GM21529 (cell line): ENCODE results near the gene SNX30.

Experiments used
- ATAC-seq: cut with Tn5 transposase; IDR thresholded peaks from one replicate; pipeline ENCODE4 v1.9.1; 2021; ENCODE audit not compliant: unreplicated experiment

The SNX30 gene

DNA sequence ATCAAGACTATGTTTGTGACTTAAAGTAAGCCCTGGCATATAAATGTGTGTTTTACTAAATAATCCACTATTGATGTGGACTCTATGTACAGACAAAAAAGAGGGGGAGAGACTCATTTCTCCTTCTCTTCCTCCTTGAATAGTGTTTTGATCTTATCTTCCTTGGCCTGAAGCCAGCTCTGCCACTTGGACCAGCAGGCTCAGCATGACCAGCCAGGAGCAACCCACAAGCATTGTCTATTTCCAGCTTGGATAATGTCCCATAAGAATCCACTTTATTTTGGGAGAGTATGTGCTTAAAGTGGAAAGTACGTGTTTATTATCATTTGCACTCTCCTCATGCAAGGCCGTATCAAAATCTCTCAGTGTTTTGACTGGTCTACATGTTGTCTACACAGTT, 164.0 kb downstream of the SNX30 start:
- no peak for ATAC-seq

DNA sequence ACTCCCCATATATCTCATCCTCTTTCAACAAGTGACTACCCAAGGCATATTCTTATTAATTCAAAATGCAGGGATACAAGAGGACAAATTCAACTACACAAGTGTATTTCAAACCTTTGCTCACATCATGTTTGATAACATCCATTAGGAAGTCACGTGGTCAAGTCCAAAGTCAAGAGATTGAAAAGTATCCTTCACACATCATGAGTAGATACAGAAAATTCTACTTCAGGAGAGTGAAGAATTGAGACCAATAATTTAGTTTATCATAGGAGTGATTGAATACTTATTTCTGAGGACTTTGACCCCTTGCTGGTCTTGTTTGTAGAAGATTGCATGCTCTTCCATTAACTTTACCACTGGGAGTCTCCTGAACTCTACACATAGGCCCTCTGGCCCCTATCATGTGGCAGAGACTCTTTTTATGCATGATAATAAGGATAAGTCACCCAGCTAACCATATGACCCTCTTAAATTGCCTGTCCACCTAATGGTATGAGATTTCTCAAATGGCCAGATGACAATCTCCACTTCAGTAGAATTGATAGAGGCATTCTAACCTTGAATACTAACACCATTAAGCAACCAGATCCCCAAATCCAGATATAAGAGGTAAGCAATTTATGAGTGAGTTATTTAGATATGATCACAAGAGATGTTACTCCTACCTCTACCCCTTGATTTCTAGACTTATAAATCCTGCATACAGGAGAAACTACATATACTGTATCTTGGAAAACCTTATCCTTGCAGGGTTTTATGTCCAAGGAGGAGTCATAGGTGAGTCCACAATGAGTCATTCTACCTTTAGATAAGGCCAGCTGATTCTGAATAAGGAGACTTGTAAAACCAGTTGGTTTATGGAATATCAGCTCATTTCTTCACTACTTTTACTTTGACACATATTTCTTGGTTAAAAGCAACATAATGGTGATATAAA, 166.8 kb downstream of the SNX30 start:
- no peak for ATAC-seq

DNA sequence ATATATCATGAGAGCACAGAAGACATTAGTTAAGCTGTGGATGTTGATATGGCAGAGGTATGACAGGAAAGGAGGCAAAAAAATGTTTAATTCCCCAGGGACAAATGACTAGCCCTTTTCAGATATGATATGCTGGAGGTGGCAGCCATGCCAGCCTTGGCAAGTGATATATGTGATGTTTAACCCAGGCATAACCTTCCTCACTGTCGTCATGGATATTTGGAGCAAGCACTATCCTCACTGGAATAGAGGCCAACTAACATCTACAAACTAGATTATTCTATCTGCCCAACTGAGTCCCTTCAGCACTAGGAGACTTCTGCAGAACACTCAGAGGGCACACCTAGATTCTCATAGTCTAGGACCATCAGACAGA, 167.4 kb downstream of the SNX30 start:
- ATAC-seq, result no peak

DNA sequence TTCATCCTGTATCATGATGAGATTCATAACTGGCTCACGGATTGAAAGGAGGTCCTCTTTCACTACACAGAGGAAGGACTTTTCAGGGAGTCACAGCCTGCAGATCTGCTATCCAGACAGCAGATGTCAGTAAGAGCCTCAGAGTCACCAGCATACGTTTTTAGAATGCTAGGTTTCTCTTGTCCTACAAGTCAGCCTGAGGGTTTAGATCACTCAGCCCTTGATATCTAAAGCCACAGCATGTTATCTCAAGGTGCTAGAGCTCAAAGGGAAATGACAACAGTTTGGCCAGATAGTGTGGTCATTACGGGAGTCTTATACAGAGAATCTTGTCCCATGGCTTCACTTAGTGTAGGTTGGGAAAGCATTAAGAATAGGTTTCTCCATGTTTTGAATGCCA, 171.0 kb downstream of the SNX30 start:
- no peak for ATAC-seq
